ENCODE measurements around the gene COL15A1.

The COL15A1 gene

DNA sequence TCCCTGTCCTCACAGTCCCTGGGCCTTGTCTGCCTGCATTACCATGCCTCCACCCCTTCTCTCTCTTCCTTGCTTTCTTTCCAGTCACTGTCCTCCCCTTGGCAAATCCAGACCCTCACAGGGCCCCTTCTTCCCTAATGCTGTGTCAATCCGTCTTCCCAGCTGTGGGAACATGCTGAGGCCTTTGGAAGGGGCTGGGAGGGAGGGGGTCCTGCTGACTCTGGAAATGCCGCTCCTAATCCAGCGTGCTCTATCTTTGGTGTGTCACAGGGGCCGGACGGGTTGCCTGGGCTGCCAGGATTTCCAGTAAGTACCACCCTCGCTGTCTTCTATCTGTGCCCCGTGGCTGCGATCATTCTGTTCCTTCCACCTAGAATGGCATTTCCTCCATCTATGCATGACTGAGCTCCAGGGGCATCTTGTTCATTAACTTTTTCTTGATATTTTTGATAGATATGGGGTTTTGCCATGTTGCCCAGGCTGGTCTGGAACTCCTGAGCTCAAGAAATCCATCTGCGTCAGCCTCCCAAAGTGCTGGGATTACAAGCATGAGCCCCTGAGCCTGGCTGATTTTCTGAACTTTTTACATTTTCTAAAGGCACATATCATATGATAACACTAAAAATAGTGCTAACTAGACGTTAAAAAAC, 96.7 kb downstream of the COL15A1 start:
- TF ChIP-seq, protein P1, sequence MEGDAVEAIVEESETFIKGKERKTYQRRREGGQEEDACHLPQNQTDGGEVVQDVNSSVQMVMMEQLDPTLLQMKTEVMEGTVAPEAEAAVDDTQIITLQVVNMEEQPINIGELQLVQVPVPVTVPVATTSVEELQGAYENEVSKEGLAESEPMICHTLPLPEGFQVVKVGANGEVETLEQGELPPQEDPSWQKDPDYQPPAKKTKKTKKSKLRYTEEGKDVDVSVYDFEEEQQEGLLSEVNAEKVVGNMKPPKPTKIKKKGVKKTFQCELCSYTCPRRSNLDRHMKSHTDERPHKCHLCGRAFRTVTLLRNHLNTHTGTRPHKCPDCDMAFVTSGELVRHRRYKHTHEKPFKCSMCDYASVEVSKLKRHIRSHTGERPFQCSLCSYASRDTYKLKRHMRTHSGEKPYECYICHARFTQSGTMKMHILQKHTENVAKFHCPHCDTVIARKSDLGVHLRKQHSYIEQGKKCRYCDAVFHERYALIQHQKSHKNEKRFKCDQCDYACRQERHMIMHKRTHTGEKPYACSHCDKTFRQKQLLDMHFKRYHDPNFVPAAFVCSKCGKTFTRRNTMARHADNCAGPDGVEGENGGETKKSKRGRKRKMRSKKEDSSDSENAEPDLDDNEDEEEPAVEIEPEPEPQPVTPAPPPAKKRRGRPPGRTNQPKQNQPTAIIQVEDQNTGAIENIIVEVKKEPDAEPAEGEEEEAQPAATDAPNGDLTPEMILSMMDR (conservative IDR thresholded peaks at IDR 0.05), result no peak
- H3K27ac ChIP-seq, result no peak overlapping the region

DNA sequence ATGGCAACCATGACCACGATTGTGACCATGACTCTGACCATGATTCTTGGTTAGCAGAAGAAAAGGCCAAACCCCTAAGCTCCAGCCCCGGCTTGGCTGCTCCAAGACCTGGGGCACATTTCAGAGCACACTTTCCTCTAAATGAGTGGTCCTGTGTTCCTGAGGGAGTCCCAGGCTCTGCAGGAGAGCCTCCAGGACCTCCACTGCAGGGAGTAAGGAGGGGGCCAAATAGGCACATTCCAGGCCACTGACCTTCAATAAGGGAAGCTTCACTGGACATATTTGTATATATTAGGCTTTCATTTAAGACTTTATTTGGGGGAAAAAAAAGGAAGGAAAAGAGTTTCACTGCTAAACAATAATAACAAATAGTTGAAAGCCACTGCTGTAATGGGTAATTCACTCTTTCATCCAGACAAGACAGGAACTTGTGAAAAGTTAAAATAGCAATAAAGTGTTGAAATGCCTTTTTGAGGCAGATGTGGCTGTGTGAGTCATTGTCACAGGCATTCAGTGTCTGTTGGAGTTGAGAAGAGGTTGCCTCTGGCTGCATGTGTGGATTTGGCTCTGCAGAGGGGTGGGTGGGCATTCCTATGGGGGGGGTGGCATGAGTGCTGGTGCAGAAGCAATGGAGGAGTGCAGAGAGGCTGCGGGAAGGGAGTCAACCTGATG, 97.3 kb downstream of the COL15A1 start:
- H3K27ac ChIP-seq, result no peak overlapping the region
- TF ChIP-seq, protein P1 (conservative IDR thresholded peaks at IDR 0.05), result no peak

DNA sequence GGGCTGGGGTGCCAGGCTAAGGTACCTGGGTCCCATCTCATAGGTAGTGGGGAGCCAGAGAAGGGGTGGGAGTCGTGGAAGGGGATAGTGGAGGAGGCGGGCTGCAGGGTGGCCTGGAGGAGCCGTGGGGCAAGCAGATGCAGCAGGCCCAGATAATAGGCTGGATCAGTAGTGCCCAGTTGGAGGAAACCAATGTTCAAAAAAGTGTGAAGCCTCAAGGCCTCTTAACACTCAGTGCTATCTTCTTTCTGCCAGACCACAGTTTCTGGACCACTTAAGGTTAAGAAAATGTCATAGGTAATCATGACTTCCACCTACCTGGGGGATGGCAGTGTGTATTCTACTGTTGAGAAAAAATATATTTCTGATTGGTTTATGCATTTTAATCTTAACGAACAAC, 97.9 kb downstream of the COL15A1 start:
- TF ChIP-seq, protein P1 (conservative IDR thresholded peaks at IDR 0.05), result no peak
- H3K27ac ChIP-seq, result no peak overlapping the region

DNA sequence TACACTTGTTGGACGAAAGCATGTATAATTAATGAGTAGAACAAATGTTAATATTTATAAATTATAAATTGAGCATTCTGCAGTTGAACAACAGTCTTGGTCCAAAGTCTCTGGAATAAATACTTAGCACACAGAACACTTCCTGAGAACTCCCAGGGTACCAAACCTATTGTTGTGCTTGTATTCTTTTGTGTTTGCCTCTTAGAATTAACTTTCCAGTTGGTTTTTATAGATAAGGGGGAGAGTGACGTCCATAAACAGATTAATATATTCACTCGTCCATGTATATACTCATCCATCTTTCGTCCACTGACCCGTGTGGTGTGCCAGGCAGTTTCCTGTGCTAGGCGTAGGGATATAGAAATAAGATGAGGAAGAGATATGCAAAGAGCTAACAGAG, 98.9 kb downstream of the COL15A1 start:
- TF ChIP-seq, protein P1 (conservative IDR thresholded peaks at IDR 0.05), result no peak
- no peak overlapping the region for H3K27ac ChIP-seq

DNA sequence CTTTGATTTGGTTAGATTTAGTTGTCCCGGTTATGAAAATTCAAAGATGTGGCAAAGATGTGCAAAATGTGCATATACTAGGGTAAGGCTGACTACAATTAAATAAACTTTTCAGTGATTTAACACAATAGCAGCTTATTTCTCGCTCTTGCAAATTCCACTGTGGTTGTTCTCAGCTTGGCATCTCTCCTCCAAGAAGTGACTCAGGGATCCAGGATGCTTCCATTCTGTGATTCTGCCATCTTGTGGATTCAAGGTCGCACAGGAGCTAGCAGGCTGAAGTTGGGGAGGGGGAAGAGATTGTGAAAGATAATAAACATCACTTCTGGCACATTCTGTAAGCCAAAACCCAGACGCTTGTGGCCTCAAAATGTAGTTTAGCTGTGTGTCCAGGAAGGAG, 101.1 kb downstream of the COL15A1 start:
- no peak overlapping the region for H3K27ac ChIP-seq
- TF ChIP-seq, protein P1 (conservative IDR thresholded peaks at IDR 0.05), result no peak

DNA sequence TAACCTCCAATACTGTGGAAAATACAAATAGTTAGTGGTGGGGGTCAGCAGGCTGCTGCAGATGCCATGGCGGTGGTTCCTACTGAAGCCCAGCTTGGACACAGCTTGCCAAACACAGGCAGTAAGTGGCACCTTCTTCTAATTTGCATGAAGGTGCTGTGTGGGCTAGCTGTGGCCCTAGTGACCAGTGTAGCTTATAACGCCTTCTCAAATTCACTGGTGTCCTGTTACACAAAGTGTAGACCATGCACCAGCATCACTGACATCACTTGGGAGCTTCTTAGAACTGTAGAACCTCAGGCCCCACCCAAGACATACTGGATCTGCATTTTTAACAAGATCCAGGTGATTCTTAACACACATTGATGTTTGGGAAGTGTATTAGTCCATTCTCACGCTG, 102.4 kb downstream of the COL15A1 start:
- TF ChIP-seq, protein P1 (conservative IDR thresholded peaks at IDR 0.05), result no peak
- no peak overlapping the region for H3K27ac ChIP-seq

DNA sequence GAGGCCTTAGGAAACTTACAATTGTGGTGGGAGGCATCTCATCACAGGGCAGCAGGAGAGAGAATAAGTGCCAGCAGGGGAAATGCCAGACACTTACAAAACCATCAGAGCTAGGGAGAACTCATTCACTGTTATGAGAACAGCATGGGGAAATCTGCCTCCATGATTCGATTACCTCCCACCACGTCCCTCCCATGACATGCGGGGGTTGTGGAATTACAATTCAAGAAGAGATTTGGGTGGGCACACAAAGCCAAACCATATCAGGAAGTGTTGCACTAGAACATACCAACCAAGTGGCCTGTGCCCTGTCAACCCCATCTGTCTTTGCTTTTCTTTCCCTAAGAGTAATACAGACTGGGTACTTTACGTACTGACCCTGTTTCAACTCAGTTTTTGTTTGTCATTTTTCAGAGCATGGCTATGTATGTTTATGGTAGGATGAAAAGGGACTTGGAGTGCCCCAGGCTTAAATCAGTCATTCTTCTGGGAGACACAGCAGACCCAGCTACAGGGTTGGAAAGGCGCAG, 102.9 kb downstream of the COL15A1 start:
- H3K27ac ChIP-seq, result no peak overlapping the region
- TF ChIP-seq, protein P1 (conservative IDR thresholded peaks at IDR 0.05), result no peak
